Caco-2 (cell line): ENCODE measurements around the gene CACNG4. TPM values are rescaled to one million over a fixed set of nuclear protein-coding genes. Genes with fewer than 3 reads are reported as not detected.

Experiments used
- BruUV-seq: library from RNA; stranded (reverse); fragments of 400-500 nt; replicated peaks from 2 replicates; lab custom pipeline; 2021; lab: Mats Ljungman, UMichigan
- CTCF ChIA-PET: fragments of 300-600 bp; sonication (Branson Sonifier 250); formaldehyde crosslinking; loops from one replicate; lab custom pipeline; 2022; ENCODE audit warnings: antibody characterized with exemption; lab: Charles Lee
- POLR2A ChIA-PET: fragments of 300-600 bp; sonication (Branson Sonifier 250); formaldehyde crosslinking; loops from one replicate; lab custom pipeline; 2022; ENCODE audit warnings: antibody characterized with exemption; lab: Charles Lee
- DNase-seq, 2 experiments: peaks; one replicate each; pipeline versions ENCODE4 v3.0.0 to v3.0.0-alpha.2; 2020 to 2022
- H3K27me3 ChIP-seq: replicated peaks from 2 replicates; pipeline ENCODE4 v1.6.0; 2011; ENCODE audit warnings: low read length; ENCODE audit not compliant: control insufficient read depth, insufficient read depth
- H3K36me3 ChIP-seq: 2 replicates; pipeline ENCODE4 v1.5.1; 2011; ENCODE audit warnings: low read length; ENCODE audit not compliant: control insufficient read depth, insufficient read depth
- H3K4me1 ChIP-seq: fragments of 250-450 bp; sonication (Bioruptor Pico); 2 replicates; pipeline ENCODE4 v1.5.1; 2020; ENCODE audit warnings: mild to moderate bottlenecking
- H3K4me3 ChIP-seq: 2 replicates; pipeline ENCODE4 v1.5.1; 2011; ENCODE audit warnings: low read depth, mild to moderate bottlenecking, control low read depth, low read length
- H3K9me3 ChIP-seq: fragments of 250-450 bp; sonication (Bioruptor Pico); 2 replicates; pipeline ENCODE4 v1.5.1; 2020; ENCODE audit warnings: mild to moderate bottlenecking, moderate library complexity
- H3K27ac Mint-ChIP-seq: one replicate; pipeline ENCODE4 v1.8.0; 2022; ENCODE audit warnings: mixed read lengths; ENCODE audit not compliant: unreplicated experiment
- H3K27me3 Mint-ChIP-seq: one replicate; pipeline ENCODE4 v1.8.0; 2022; ENCODE audit warnings: mixed read lengths; ENCODE audit not compliant: insufficient read depth, unreplicated experiment
- H3K36me3 Mint-ChIP-seq: one replicate; pipeline ENCODE4 v1.8.0; 2022; ENCODE audit warnings: mild to moderate bottlenecking, mixed read lengths; ENCODE audit not compliant: insufficient read depth, unreplicated experiment
- H3K4me1 Mint-ChIP-seq: one replicate; pipeline ENCODE4 v1.8.0; 2022; ENCODE audit warnings: low read depth, mixed read lengths; ENCODE audit not compliant: unreplicated experiment
- H3K4me3 Mint-ChIP-seq: one replicate; pipeline ENCODE4 v1.8.0; 2022; ENCODE audit warnings: mild to moderate bottlenecking, moderate library complexity, mixed read lengths; ENCODE audit not compliant: unreplicated experiment
- H3K9me3 Mint-ChIP-seq: one replicate; pipeline ENCODE4 v1.8.0; 2022; ENCODE audit warnings: mixed read lengths; ENCODE audit not compliant: unreplicated experiment
- intact Hi-C: fragments of 100-400 bp; cut with micrococcal nuclease; formaldehyde crosslinking; loops from one replicate; pipeline ENCODE4 v1.10.0; 2022; ENCODE audit not compliant: unreplicated experiment
- total RNA-seq: library from RNA; stranded (reverse); gene quantifications from 2 replicates; pipeline ENCODE4 v1.2.3, GENCODE V29; 2022
- TF ChIP-seq, protein P1 (sequence below), 2 experiments: fragments of 200-600 bp in 1 of 2; IDR thresholded peaks; 1 replicate in 1 of 2; 2 replicates in 1 of 2; pipeline versions ENCODE4 v1.5.1 to v1.8.0; 2011 to 2022; ENCODE audit warnings: antibody characterized with exemption in 1 of 2, control low read depth in 1 of 2, inconsistent platforms in 1 of 2, low read depth in 1 of 2, low read length in 1 of 2, mild to moderate bottlenecking in 1 of 2, moderate library complexity in 1 of 2; ENCODE audit not compliant: insufficient read depth in 1 of 2, severe bottlenecking in 1 of 2, unreplicated experiment in 1 of 2

Gene CACNG4
- total RNA-seq, 1 experiment from 2014 or later = 12.8 TPM

DNA sequence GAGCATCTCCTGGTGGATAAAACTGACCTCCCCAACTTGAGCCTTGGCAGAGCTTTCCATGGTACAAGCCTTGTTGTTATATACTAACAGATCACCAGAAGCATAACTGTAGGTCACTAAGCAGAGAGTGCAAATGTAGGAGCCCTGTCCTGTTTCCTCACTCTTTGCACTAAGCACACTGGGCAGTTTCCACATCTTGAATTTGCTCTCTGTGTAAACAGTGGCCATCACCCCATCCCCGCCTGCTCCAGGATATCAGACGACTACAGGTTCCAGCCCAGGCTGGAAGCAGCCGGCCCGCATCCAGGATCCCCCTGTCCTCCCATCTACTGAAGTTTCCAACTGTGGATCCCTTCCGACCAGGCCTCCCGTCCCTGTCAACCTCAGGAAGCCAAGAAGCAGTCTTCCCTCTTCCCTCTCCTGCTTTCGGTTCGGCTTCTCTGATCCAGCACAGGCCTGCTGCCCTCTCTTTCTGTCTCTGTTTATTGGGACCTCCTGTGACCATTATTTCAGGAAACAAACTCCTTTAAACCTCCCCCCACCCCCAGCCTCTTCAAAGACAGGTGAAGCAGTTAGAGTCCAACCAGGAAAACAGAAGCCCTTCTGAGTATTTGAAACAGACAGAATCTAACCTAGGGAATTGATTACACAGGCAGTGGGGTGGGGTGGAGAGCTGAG lies 22.6 kb upstream of the CACNG4 start:
- peaks cover 17% of the 10 kb centered on the region for H3K9me3 Mint-ChIP-seq
- H3K4me3 Mint-ChIP-seq = no peak overlapping the region
- Histone ChIP-seq H3K27me3 (no peaks in the 10 kb centered on the region), H3K4me1 (peaks cover 30% of the 10 kb centered on the region), H3K4me3 (no peak overlapping the region), H3K36me3 (no peaks in the 10 kb centered on the region), H3K9me3 (peaks cover 8% of the 10 kb centered on the region; the same call in 1 of the 2 replicates)
- intact Hi-C loops = no loop called here
- H3K27me3 Mint-ChIP-seq = no peaks in the 10 kb centered on the region
- ChIA-PET POLR2A (no interaction called here), CTCF (no interaction called here)
- peaks cover 40% of the 10 kb centered on the region for H3K4me1 Mint-ChIP-seq
- H3K27ac Mint-ChIP-seq = peak overlapping the region; percentile 16
- TF ChIP-seq, protein P1, sequence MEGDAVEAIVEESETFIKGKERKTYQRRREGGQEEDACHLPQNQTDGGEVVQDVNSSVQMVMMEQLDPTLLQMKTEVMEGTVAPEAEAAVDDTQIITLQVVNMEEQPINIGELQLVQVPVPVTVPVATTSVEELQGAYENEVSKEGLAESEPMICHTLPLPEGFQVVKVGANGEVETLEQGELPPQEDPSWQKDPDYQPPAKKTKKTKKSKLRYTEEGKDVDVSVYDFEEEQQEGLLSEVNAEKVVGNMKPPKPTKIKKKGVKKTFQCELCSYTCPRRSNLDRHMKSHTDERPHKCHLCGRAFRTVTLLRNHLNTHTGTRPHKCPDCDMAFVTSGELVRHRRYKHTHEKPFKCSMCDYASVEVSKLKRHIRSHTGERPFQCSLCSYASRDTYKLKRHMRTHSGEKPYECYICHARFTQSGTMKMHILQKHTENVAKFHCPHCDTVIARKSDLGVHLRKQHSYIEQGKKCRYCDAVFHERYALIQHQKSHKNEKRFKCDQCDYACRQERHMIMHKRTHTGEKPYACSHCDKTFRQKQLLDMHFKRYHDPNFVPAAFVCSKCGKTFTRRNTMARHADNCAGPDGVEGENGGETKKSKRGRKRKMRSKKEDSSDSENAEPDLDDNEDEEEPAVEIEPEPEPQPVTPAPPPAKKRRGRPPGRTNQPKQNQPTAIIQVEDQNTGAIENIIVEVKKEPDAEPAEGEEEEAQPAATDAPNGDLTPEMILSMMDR (IDR thresholded peaks at IDR 0.05; ENCODE audit: insufficient read depth in 1 of 2, low read depth in 1 of 2, low read length in 1 of 2, severe bottlenecking in 1 of 2, unreplicated experiment in 1 of 2) = no peak
- BruUV-seq = no TSS peak
- H3K36me3 Mint-ChIP-seq = peaks cover 6% of the 10 kb centered on the region
- DNase-seq = no peak

DNA sequence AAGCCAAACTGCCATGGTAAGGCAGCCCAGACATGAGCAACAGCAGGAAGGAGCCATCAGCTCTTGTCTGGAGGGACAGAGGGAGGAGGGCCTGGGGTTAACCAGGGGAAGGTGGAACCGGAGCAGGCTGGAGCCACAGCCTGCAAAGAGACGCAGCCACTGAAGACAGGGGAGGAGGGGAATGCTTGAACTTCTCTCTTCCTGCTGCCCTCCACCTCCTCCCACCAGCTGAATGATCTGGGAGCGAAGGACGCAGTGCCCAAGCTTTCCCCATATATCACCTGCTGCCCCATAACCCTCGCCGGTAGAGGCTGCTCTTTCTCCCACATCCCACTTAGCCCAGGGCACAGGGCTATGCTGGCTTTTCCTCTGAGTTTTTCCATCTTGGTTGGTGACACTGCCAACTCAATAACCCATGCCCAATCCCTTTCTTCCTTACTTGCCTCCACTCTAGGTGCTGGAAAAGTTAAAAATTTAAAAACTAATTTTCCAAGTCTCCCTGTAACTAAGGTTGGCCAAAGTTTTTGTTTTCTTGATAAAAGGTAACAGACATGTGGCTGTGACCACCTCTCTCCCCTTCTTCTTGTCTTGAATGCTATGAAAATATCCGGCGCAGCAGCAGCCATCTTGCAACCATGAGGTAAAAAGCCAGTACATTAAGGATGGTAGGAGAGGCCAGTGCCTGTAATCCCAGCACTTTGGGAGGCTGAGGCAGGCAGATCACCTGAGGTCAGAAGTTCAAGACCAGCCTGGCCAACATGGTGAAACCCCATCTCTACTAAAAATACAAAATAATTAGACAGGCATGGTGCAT lies 21.8 kb upstream of the CACNG4 start:
- H3K4me1 ChIP-seq = peaks cover 30% of the 10 kb centered on the region
- H3K36me3 ChIP-seq = no peaks in the 10 kb centered on the region
- intact Hi-C loops = no loop called here
- Mint-ChIP-seq H3K27me3 (no peaks in the 10 kb centered on the region), H3K36me3 (peaks cover 6% of the 10 kb centered on the region), H3K4me3 (no peak overlapping the region), H3K27ac (peak overlapping the region; percentile 16), H3K9me3 (peaks cover 10% of the 10 kb centered on the region), H3K4me1 (peaks cover 40% of the 10 kb centered on the region)
- TF ChIP-seq, protein P1 (IDR thresholded peaks at IDR 0.05; ENCODE audit: insufficient read depth in 1 of 2, low read depth in 1 of 2, low read length in 1 of 2, severe bottlenecking in 1 of 2, unreplicated experiment in 1 of 2) = no peak
- DNase-seq = no peak
- ChIA-PET CTCF (no interaction called here), POLR2A (no interaction called here)
- no peak overlapping the region for H3K4me3 ChIP-seq
- BruUV-seq = no TSS peak
- H3K27me3 ChIP-seq = no peaks in the 10 kb centered on the region
- H3K9me3 ChIP-seq = 0 out of 2 replicates have a peak, but pooled peaks cover 2% of the 10 kb centered on the region

DNA sequence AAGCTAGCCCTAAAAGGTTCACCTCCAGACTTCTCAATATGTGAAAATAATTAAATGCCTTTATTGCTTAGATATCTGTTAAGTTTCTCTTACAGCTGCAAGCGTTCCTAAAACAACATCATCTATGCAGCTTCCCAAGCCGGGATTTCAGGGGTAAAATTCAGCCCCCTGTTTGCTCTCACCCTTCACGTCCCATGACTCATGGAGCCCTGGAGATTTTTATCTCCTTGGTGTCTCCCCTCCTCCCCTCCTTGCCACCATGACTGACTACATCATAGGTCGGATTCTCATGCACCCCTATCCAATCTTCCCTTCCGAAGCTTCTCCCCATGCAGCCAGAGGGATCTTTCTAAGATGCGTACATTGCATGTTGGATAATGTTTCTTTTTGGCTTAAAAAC lies 21.0 kb upstream of the CACNG4 start:
- intact Hi-C loops = no loop called here
- peaks cover 2% of the 10 kb centered on the region for H3K9me3 Mint-ChIP-seq
- peaks cover 13% of the 10 kb centered on the region for H3K36me3 Mint-ChIP-seq
- ChIA-PET POLR2A (no interaction called here), CTCF (interaction anchor here (0.6 to 1.3 kb wide), 5 partner anchors 10 to 124 kb away, joined by 3 to 4 read pairs (median 3); no protein-coding TSS in a partner anchor)
- Histone ChIP-seq H3K27me3 (no peaks in the 10 kb centered on the region), H3K4me3 (no peak overlapping the region), H3K36me3 (no peaks in the 10 kb centered on the region), H3K4me1 (peaks cover 30% of the 10 kb centered on the region), H3K9me3 (no peaks in the 10 kb centered on the region)
- H3K27me3 Mint-ChIP-seq = no peaks in the 10 kb centered on the region
- H3K27ac Mint-ChIP-seq = no peak overlapping the region
- TF ChIP-seq, protein P1 (IDR thresholded peaks at IDR 0.05; ENCODE audit: insufficient read depth in 1 of 2, low read depth in 1 of 2, low read length in 1 of 2, severe bottlenecking in 1 of 2, unreplicated experiment in 1 of 2) = no peak
- no peak for DNase-seq
- peaks cover 40% of the 10 kb centered on the region for H3K4me1 Mint-ChIP-seq
- H3K4me3 Mint-ChIP-seq = no peak overlapping the region
- BruUV-seq = no TSS peak
